ENCODE measurements around the gene SNX2. TPM values are rescaled to one million over a fixed set of nuclear protein-coding genes. Genes with fewer than 3 reads are reported as not detected.

SNX2 gene
- total RNA-seq, 2 donors from 2014 or later, result 50.6 to 63.7 TPM

- Histone ChIP-seq H3K27me3 (replicated peaks; ENCODE audit: insufficient read depth) (no peaks in the 10 kb centered on the region), H3K4me3 (no peak overlapping the region), H3K27ac (no peak overlapping the region), H3K4me1 (replicated peaks) (no peaks in the 10 kb centered on the region), H3K9me3 (no peaks in the 10 kb centered on the region), H3K36me3 (no peaks in the 10 kb centered on the region)
- WGBS, result 62% methylated on average over 7 of the region's 7 CpGs
- DNase-seq (ENCODE audit: low spot score), result no peak
- no peak for TF ChIP-seq POLR2A (IDR thresholded peaks at IDR 0.05)
- TF ChIP-seq POLR2AphosphoS5 (IDR thresholded peaks at IDR 0.05), result no peak
- TF ChIP-seq, protein P1, sequence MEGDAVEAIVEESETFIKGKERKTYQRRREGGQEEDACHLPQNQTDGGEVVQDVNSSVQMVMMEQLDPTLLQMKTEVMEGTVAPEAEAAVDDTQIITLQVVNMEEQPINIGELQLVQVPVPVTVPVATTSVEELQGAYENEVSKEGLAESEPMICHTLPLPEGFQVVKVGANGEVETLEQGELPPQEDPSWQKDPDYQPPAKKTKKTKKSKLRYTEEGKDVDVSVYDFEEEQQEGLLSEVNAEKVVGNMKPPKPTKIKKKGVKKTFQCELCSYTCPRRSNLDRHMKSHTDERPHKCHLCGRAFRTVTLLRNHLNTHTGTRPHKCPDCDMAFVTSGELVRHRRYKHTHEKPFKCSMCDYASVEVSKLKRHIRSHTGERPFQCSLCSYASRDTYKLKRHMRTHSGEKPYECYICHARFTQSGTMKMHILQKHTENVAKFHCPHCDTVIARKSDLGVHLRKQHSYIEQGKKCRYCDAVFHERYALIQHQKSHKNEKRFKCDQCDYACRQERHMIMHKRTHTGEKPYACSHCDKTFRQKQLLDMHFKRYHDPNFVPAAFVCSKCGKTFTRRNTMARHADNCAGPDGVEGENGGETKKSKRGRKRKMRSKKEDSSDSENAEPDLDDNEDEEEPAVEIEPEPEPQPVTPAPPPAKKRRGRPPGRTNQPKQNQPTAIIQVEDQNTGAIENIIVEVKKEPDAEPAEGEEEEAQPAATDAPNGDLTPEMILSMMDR (IDR thresholded peaks at IDR 0.05), result no peak
- intact Hi-C loops (cut with DNase I), result no loop called here
These were observed 95.5 kb downstream of the SNX2 start for GRCh38 chr5:122870219-122870856.

GRCh38 chr5:122871661-122872060 lies 96.8 kb downstream of the SNX2 start:
- Histone ChIP-seq H3K4me3 (no peak overlapping the region), H3K4me1 (replicated peaks) (no peaks in the 10 kb centered on the region), H3K27ac (no peak overlapping the region), H3K36me3 (no peaks in the 10 kb centered on the region), H3K27me3 (replicated peaks; ENCODE audit: insufficient read depth) (no peaks in the 10 kb centered on the region), H3K9me3 (no peaks in the 10 kb centered on the region)
- TF ChIP-seq, protein P1 (IDR thresholded peaks at IDR 0.05), result no peak
- no peak for TF ChIP-seq POLR2AphosphoS5 (IDR thresholded peaks at IDR 0.05)
- TF ChIP-seq POLR2A (IDR thresholded peaks at IDR 0.05), result no peak
- intact Hi-C loops (cut with DNase I), result no loop called here
- WGBS, result 83% methylated on average over 8 of the region's 8 CpGs
- no peak for DNase-seq (ENCODE audit: low spot score)

- no peaks in the 10 kb centered on the region for H3K36me3 ChIP-seq
- intact Hi-C loops (cut with DNase I), result no loop called here
- WGBS, result 88% methylated on average over 4 of the region's 4 CpGs
- no peaks in the 10 kb centered on the region for H3K9me3 ChIP-seq
- no peaks in the 10 kb centered on the region for H3K27me3 ChIP-seq (replicated peaks; ENCODE audit: insufficient read depth)
- no peaks in the 10 kb centered on the region for H3K4me1 ChIP-seq (replicated peaks)
- no peak for TF ChIP-seq POLR2AphosphoS5 (IDR thresholded peaks at IDR 0.05)
- TF ChIP-seq POLR2A (IDR thresholded peaks at IDR 0.05), result no peak
- TF ChIP-seq, protein P1 (IDR thresholded peaks at IDR 0.05), result no peak
- no peak overlapping the region for H3K27ac ChIP-seq
- no peak for DNase-seq (ENCODE audit: low spot score)
- no peak overlapping the region for H3K4me3 ChIP-seq
These were observed 99.4 kb downstream of the SNX2 start for GRCh38 chr5:122874179-122874875.

- DNase-seq (ENCODE audit: low spot score), result no peak
- H3K4me1 ChIP-seq (replicated peaks), result no peaks in the 10 kb centered on the region
- no peak overlapping the region for H3K4me3 ChIP-seq
- intact Hi-C loops (cut with DNase I), result no loop called here
- no peak for TF ChIP-seq POLR2AphosphoS5 (IDR thresholded peaks at IDR 0.05)
- TF ChIP-seq, protein P1 (IDR thresholded peaks at IDR 0.05), result no peak
- no peak for TF ChIP-seq POLR2A (IDR thresholded peaks at IDR 0.05)
- WGBS, result 85% methylated on average over 2 of the region's 2 CpGs
- H3K27ac ChIP-seq, result no peak overlapping the region
- no peaks in the 10 kb centered on the region for H3K9me3 ChIP-seq
- no peaks in the 10 kb centered on the region for H3K36me3 ChIP-seq
- H3K27me3 ChIP-seq (replicated peaks; ENCODE audit: insufficient read depth), result no peaks in the 10 kb centered on the region
These were observed 102.6 kb downstream of the SNX2 start for GRCh38 chr5:122877518-122877917.

- Histone ChIP-seq H3K27ac (no peak overlapping the region), H3K36me3 (no peaks in the 10 kb centered on the region), H3K4me3 (no peak overlapping the region), H3K9me3 (no peaks in the 10 kb centered on the region), H3K4me1 (replicated peaks) (no peaks in the 10 kb centered on the region), H3K27me3 (replicated peaks; ENCODE audit: insufficient read depth) (no peaks in the 10 kb centered on the region)
- intact Hi-C loops (cut with DNase I), result no loop called here
- TF ChIP-seq, protein P1 (IDR thresholded peaks at IDR 0.05), result no peak
- TF ChIP-seq POLR2A (IDR thresholded peaks at IDR 0.05) (no peak), POLR2AphosphoS5 (IDR thresholded peaks at IDR 0.05) (no peak)
- 74% methylated on average over 3 of the region's 3 CpGs for WGBS
- DNase-seq (ENCODE audit: low spot score), result no peak
These were observed 104.2 kb downstream of the SNX2 start for GRCh38 chr5:122879076-122879475.
